T-helper 1 cell treated with Interleukin-12 subunit alpha and Interleukin-12 subunit beta and Interleukin-4 antibody, amounts not matched to agents 30 μg/mL and 1 μg/mL, for 36 hours (primary cell): ENCODE measurements around the gene STX8.

Source experiments
- H3K27ac Mint-ChIP-seq: one replicate; pipeline ENCODE4 v1.8.0; 2021; ENCODE audit warnings: mild to moderate bottlenecking, mixed read lengths
- H3K27me3 Mint-ChIP-seq: one replicate; pipeline ENCODE4 v1.8.0; 2021; ENCODE audit warnings: low read depth, mixed read lengths
- H3K36me3 Mint-ChIP-seq: one replicate; pipeline ENCODE4 v1.8.0; 2021; ENCODE audit warnings: low read depth, mixed read lengths
- H3K4me1 Mint-ChIP-seq: one replicate; pipeline ENCODE4 v1.8.0; 2021; ENCODE audit warnings: low read depth, mixed read lengths
- H3K4me3 Mint-ChIP-seq: one replicate; pipeline ENCODE4 v1.8.0; 2021; ENCODE audit warnings: mild to moderate bottlenecking, moderate library complexity, mixed read lengths
- H3K9me3 Mint-ChIP-seq: one replicate; pipeline ENCODE4 v1.8.0; 2021; ENCODE audit warnings: mixed read lengths

STX8 gene

DNA sequence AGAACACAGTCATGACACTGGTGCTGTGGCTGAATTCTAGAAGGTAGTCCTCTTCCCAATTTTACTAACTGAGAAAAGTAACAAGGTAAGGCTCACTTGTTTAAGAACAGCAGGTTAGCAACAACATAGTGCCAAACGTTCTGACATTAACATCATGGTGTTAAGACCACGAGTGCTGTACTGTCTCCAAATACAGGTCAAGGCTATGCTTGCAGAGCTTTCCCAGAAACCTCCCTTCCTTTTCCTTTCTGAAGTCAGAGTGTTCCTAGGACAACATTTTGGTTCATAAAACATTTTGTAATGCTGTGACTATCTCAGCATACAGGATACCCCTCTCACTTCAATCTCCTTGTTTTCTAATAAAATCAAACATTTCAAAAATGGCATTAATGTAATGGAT is 144.0 kb downstream of the STX8 start:
- H3K27me3 Mint-ChIP-seq: no peaks in the 10 kb centered on the region
- no peak overlapping the region for H3K4me3 Mint-ChIP-seq
- H3K27ac Mint-ChIP-seq: no peak overlapping the region
- H3K36me3 Mint-ChIP-seq: no peaks in the 10 kb centered on the region
- H3K4me1 Mint-ChIP-seq: peaks cover 8% of the 10 kb centered on the region
- H3K9me3 Mint-ChIP-seq: no peaks in the 10 kb centered on the region

- no peaks in the 10 kb centered on the region for H3K27me3 Mint-ChIP-seq
- H3K36me3 Mint-ChIP-seq: peaks cover 2% of the 10 kb centered on the region
- no peak overlapping the region for H3K27ac Mint-ChIP-seq
- peaks cover 3% of the 10 kb centered on the region for H3K4me1 Mint-ChIP-seq
- H3K9me3 Mint-ChIP-seq: no peaks in the 10 kb centered on the region
- no peak overlapping the region for H3K4me3 Mint-ChIP-seq
Observed at GRCh38 chr17:9427465-9428315, 147.9 kb downstream of the STX8 start.

DNA sequence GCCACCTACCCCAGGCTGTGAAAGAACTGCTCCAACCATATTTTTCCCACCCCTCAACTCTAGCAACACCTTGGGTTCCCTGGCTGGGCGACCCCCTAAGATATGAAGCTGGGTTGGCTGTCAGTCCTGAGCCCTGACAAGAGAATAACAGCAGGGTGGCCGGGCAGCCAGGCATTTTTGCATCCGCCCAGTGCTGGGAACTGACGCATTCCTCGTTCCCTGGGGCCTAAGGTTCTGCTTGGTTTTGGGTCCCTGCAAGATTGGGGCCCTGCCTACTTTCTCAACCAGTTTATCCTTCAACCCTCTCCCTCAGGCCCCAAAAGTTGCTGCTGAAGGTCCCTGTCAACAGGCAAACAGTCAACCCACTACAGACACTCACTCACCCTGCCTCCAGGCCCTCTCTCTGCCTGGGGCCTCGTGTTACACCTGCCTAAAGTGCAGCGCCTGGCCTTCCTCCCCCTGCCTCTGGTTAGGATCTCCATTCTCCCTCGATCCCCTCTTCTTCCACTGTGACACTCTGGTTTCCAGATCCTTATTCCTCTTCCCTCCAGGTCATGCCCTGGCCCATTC is 151.5 kb downstream of the STX8 start:
- Mint-ChIP-seq H3K9me3 (peaks cover 4% of the 10 kb centered on the region), H3K4me3 (no peak overlapping the region), H3K27ac (no peak overlapping the region), H3K36me3 (peaks cover 5% of the 10 kb centered on the region), H3K4me1 (no peaks in the 10 kb centered on the region), H3K27me3 (no peaks in the 10 kb centered on the region)

- Mint-ChIP-seq H3K4me3 (no peak overlapping the region), H3K27ac (no peak overlapping the region), H3K36me3 (peaks cover 5% of the 10 kb centered on the region), H3K4me1 (no peaks in the 10 kb centered on the region), H3K27me3 (no peaks in the 10 kb centered on the region), H3K9me3 (peaks cover 11% of the 10 kb centered on the region)
Observed at GRCh38 chr17:9421525-9421924, 154.1 kb downstream of the STX8 start.

- Mint-ChIP-seq H3K4me3 (no peak overlapping the region), H3K27me3 (no peaks in the 10 kb centered on the region), H3K9me3 (peaks cover 11% of the 10 kb centered on the region), H3K4me1 (no peaks in the 10 kb centered on the region), H3K27ac (no peak overlapping the region), H3K36me3 (peaks cover 5% of the 10 kb centered on the region)
Observed at GRCh38 chr17:9419932-9420453, 155.6 kb downstream of the STX8 start.

DNA sequence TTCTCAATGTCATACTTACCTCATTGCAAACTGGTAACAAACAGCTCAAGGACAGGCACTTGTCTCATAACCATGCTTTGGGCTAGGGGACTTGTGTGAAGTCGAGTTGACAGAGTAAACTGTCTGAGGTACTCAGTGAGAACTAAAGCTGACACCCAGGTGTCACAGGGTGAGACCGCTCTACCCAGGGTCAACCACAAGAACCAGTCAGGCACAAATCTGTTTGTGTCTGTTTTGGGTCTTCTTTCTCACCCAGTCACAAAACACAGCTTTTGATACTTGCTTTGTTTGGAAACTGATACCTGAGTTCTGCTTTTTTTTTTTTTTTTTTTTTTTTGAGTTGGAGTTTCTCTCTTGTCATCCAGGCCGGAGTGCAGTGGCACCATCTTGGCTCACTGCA is 161.1 kb downstream of the STX8 start:
- Mint-ChIP-seq H3K27me3 (no peaks in the 10 kb centered on the region), H3K9me3 (peaks cover 7% of the 10 kb centered on the region), H3K4me1 (no peaks in the 10 kb centered on the region), H3K4me3 (no peak overlapping the region), H3K36me3 (peaks cover 2% of the 10 kb centered on the region), H3K27ac (no peak overlapping the region)

- no peaks in the 10 kb centered on the region for H3K27me3 Mint-ChIP-seq
- H3K36me3 Mint-ChIP-seq: peaks cover 2% of the 10 kb centered on the region
- no peaks in the 10 kb centered on the region for H3K9me3 Mint-ChIP-seq
- H3K27ac Mint-ChIP-seq: no peak overlapping the region
- H3K4me1 Mint-ChIP-seq: no peaks in the 10 kb centered on the region
- no peak overlapping the region for H3K4me3 Mint-ChIP-seq
Observed at GRCh38 chr17:9410737-9411136, 164.9 kb downstream of the STX8 start.

- no peaks in the 10 kb centered on the region for H3K9me3 Mint-ChIP-seq
- H3K27ac Mint-ChIP-seq: no peak overlapping the region
- peaks cover 2% of the 10 kb centered on the region for H3K36me3 Mint-ChIP-seq
- H3K4me1 Mint-ChIP-seq: no peaks in the 10 kb centered on the region
- no peaks in the 10 kb centered on the region for H3K27me3 Mint-ChIP-seq
- H3K4me3 Mint-ChIP-seq: no peak overlapping the region
Observed at GRCh38 chr17:9410301-9410700, 165.3 kb downstream of the STX8 start.

DNA sequence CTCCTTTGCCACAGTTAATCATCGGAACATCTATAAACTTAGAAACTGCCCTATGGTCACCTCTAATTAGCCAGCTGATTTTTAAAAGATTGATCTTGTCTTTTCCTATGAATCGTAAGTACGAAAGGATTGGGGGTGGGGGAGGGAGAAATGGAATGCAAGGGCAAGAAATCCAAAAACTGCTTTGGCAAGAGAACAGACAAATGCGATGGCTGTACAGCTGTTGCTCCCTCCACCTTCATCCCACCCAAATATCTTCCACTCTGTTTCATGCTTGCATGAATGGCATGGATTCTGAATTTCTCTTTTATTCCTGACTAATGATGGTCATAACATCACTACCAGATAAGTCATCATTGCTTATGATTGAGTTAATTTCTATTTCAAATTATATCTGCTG is 165.7 kb downstream of the STX8 start:
- H3K36me3 Mint-ChIP-seq: peaks cover 2% of the 10 kb centered on the region
- H3K27me3 Mint-ChIP-seq: no peaks in the 10 kb centered on the region
- no peaks in the 10 kb centered on the region for H3K4me1 Mint-ChIP-seq
- H3K4me3 Mint-ChIP-seq: no peak overlapping the region
- no peaks in the 10 kb centered on the region for H3K9me3 Mint-ChIP-seq
- H3K27ac Mint-ChIP-seq: no peak overlapping the region

DNA sequence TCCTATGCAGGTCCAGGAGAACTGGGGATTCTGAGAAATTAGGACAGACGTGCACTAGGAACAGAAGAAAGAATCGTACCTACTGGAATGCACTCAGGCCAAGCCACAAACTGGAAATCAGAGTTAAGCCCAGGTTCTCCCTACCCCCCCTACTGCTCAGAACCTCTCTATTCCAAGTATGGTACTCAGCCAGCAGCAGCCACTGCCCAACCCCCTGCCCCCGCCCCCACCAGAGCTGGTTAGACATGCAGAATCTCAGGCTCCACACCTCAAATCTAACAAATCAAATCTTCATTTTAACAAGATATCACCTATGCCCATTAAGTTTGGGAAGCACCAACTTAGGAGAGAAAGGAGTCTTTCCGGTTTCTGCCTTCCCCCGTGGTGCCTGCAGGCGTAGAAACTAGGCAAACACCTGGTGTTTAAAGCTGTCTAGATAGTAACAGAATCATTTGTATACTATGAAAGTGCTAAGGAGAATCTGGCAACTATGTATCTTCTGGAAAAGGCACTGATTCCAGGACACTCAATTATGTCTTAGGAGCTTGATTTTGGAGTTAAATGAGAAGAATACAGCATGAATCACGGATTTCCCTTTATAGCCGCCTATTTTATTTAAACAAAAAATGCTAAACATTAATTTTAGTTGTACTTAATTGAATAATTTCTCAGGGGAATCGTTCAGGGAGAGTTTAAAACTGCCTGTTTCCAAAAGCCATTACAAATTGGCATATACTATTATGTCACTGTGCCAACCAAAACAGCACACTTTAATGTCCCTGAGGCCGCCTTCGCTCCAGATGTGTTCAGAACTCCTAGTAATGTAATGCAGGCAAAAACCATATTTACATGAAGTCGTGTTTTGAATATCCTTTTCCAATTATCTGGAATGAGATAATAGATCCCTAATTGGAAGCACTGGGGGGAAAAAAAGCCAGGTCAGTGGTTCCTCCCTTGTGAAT is 166.5 kb downstream of the STX8 start:
- H3K27ac Mint-ChIP-seq: no peak overlapping the region
- no peaks in the 10 kb centered on the region for H3K4me1 Mint-ChIP-seq
- no peak overlapping the region for H3K4me3 Mint-ChIP-seq
- H3K27me3 Mint-ChIP-seq: no peaks in the 10 kb centered on the region
- no peaks in the 10 kb centered on the region for H3K9me3 Mint-ChIP-seq
- H3K36me3 Mint-ChIP-seq: peaks cover 2% of the 10 kb centered on the region

- no peaks in the 10 kb centered on the region for H3K4me1 Mint-ChIP-seq
- no peaks in the 10 kb centered on the region for H3K27me3 Mint-ChIP-seq
- no peaks in the 10 kb centered on the region for H3K9me3 Mint-ChIP-seq
- no peak overlapping the region for H3K4me3 Mint-ChIP-seq
- H3K36me3 Mint-ChIP-seq: peaks cover 2% of the 10 kb centered on the region
- no peak overlapping the region for H3K27ac Mint-ChIP-seq
Observed at GRCh38 chr17:9408381-9408780, 167.2 kb downstream of the STX8 start.

GRCh38 chr17:9406046-9406606 is 169.5 kb downstream of the STX8 start:
- Mint-ChIP-seq H3K27ac (no peak overlapping the region), H3K36me3 (no peaks in the 10 kb centered on the region), H3K4me1 (no peaks in the 10 kb centered on the region), H3K27me3 (no peaks in the 10 kb centered on the region), H3K9me3 (no peaks in the 10 kb centered on the region), H3K4me3 (no peak overlapping the region)

DNA sequence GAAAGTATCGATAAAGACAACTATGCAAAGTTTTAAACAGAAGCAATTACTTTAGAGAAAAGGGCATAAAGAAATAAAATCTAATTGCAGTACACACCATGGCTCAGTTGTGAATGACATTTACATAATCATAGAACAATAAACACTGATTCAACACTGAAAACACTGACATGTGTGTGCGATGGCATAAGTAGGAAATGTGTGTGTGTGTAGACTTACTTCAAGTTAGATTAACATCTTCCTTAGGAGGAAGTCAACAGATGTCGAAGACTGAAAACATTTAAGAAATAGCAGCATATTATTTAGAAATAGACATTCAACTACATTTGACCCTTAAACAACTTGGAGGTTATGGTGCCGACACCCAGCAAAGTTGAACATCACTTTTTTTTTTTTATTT is 172.4 kb downstream of the STX8 start:
- Mint-ChIP-seq H3K4me1 (no peaks in the 10 kb centered on the region), H3K36me3 (no peaks in the 10 kb centered on the region), H3K4me3 (no peak overlapping the region), H3K27me3 (no peaks in the 10 kb centered on the region), H3K27ac (no peak overlapping the region), H3K9me3 (no peaks in the 10 kb centered on the region)

DNA sequence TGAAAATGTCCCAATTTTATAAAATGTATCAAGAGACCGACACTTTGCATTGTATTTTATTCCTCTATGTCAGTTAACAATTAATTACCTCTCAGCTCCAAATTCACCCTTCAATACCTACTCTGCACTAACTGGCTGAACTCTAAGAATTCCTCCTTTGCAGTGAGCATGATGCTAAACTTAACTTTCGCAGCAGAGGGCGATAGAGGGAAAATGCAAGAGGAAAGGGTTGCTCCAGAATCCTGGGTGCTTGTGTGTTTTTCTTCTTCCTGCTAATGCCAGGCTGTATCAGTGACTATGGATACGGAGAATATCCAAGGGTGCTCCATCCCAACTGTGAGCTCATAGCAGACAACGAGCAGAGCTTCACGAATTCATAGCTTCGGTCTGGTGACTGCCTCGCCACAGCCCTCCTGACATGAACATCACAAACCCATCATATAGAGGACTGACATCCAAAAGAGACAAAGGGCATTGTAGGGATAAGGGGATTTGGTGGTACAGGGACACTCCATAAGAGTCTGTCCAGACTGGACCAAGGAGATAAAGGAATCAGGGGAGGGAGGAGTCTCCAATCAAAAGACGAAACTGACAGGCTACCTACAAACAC is 172.9 kb downstream of the STX8 start:
- no peak overlapping the region for H3K27ac Mint-ChIP-seq
- H3K36me3 Mint-ChIP-seq: no peaks in the 10 kb centered on the region
- no peak overlapping the region for H3K4me3 Mint-ChIP-seq
- H3K9me3 Mint-ChIP-seq: no peaks in the 10 kb centered on the region
- no peaks in the 10 kb centered on the region for H3K4me1 Mint-ChIP-seq
- H3K27me3 Mint-ChIP-seq: no peaks in the 10 kb centered on the region
